GM23248 (cell line): ENCODE measurements around the gene ZNF584. TPM values are rescaled to one million over a fixed set of nuclear protein-coding genes. Genes with fewer than 3 reads are reported as not detected.

ENCODE experiments used
- DNase-seq: peaks from one replicate; pipeline ENCODE4 v3.0.0-alpha.2; 2015
- H2AFZ ChIP-seq: fragments of 200-600 bp; sonication (generic); 2 replicates; pipeline ENCODE4 v1.6.1; 2016; ENCODE audit warnings: antibody characterized with exemption
- H3F3A ChIP-seq: fragments of 200-600 bp; sonication (generic); 2 replicates; pipeline ENCODE4 v1.6.1; 2016; ENCODE audit warnings: mild to moderate bottlenecking, antibody characterized with exemption, mixed run types; ENCODE audit not compliant: insufficient read depth
- H3K27ac ChIP-seq: fragments of 200-600 bp; sonication (generic); 2 replicates; pipeline ENCODE4 v1.5.1; 2016; ENCODE audit warnings: mild to moderate bottlenecking
- H3K27me3 ChIP-seq: fragments of 200-600 bp; sonication (generic); replicated peaks from 2 replicates; pipeline ENCODE4 v1.6.1; 2016; ENCODE audit warnings: mild to moderate bottlenecking; ENCODE audit not compliant: insufficient read depth
- H3K36me3 ChIP-seq: fragments of 200-600 bp; sonication (generic); 2 replicates; pipeline ENCODE4 v1.6.1; 2016; ENCODE audit warnings: low read depth, mild to moderate bottlenecking
- H3K4me1 ChIP-seq: fragments of 200-600 bp; sonication (generic); 2 replicates; pipeline ENCODE4 v1.6.1; 2016; ENCODE audit warnings: mild to moderate bottlenecking; ENCODE audit not compliant: insufficient read depth
- H3K4me2 ChIP-seq: fragments of 200-600 bp; sonication (generic); one replicate; pipeline ENCODE4 v1.6.1; 2016; ENCODE audit warnings: mild to moderate bottlenecking; ENCODE audit not compliant: unreplicated experiment
- H3K4me3 ChIP-seq: fragments of 200-600 bp; sonication (generic); 2 replicates; pipeline ENCODE4 v1.5.1; 2016; ENCODE audit warnings: mild to moderate bottlenecking
- H3K79me2 ChIP-seq: fragments of 200-600 bp; sonication (generic); 2 replicates; pipeline ENCODE4 v1.6.1; 2016; ENCODE audit warnings: mild to moderate bottlenecking; ENCODE audit not compliant: insufficient read depth
- H3K9ac ChIP-seq: fragments of 200-600 bp; sonication (generic); 2 replicates; pipeline ENCODE4 v1.6.1; 2016; ENCODE audit warnings: mild to moderate bottlenecking
- H3K9me2 ChIP-seq: fragments of 200-600 bp; sonication (generic); 2 replicates; pipeline ENCODE4 v1.6.1; 2016; ENCODE audit warnings: mixed run types, mild to moderate bottlenecking, moderate library complexity; ENCODE audit not compliant: insufficient read depth
- H3K9me3 ChIP-seq: fragments of 200-600 bp; sonication (generic); one replicate; pipeline ENCODE4 v1.6.1; 2017; ENCODE audit warnings: low read depth
- H4K20me1 ChIP-seq: fragments of 200-600 bp; sonication (generic); 2 replicates; pipeline ENCODE4 v1.6.0; 2016; ENCODE audit not compliant: insufficient read depth
- EZH2 ChIP-seq: fragments of 200-600 bp; sonication (generic); IDR thresholded peaks from 2 replicates; pipeline ENCODE4 v1.6.1; 2018; ENCODE audit warnings: antibody characterized with exemption, mild to moderate bottlenecking; ENCODE audit not compliant: insufficient read depth, poor library complexity, severe bottlenecking
- EZH2phosphoT487 ChIP-seq: fragments of 200-600 bp; sonication (generic); IDR thresholded peaks from 2 replicates; pipeline ENCODE4 v1.6.1; 2018; ENCODE audit warnings: antibody characterized with exemption, moderate library complexity, mild to moderate bottlenecking, low read depth; ENCODE audit not compliant: insufficient read depth
- WGBS, 2 experiments: methylation state at CpG; one replicate each; pipeline ENCODE4 v1.1.6; 2015 to 2017; ENCODE audit warnings: low lambda C conversion rate in 2 of 2, low coverage in 1 of 2; ENCODE audit errors: missing lambda C conversion rate in 2 of 2; 5-methylcytosine and 5-hydroxymethylcytosine counted together
- in situ Hi-C: fragments of 300-500 bp; cut with MboI; formaldehyde crosslinking; loops from 2 replicates; pipeline ENCODE4 v1.15.0; 2020
- polyA plus RNA-seq: library from polyadenylated mRNA; unstranded; fragments of >200 nt; fragmentation: Nextera tagmentation; extraction: Ambion mirVana; gene quantifications from 2 replicates; pipeline ENCODE4 v1.2.1, GENCODE V29; 2016
- total RNA-seq: library from RNA; depleted of rRNA; stranded (reverse); fragments of >200 nt; shearing (Covaris generic); gene quantifications from 2 replicates; pipeline ENCODE4 v1.2.3, GENCODE V29; 2014

Gene ZNF584
- total and polyA plus RNA-seq, 2 experiments from 2014 or later, result 12.7 to 14.6 TPM

GRCh38 chr19:58397533-58398037 lies 10.9 kb upstream of the ZNF584 start:
- no peaks in the 10 kb centered on the region for H3K27me3 ChIP-seq
- no peak overlapping the region for H2AFZ ChIP-seq
- WGBS, 2 experiments, result 40 to 46% methylated on average over 7 of the region's 7 CpGs
- H3K4me2 ChIP-seq, result no peak overlapping the region
- no peak for TF ChIP-seq EZH2phosphoT487
- TF ChIP-seq EZH2, result no peak
- DNase-seq, result peak; percentile 25
- H3K79me2 ChIP-seq, result peaks cover 4% of the 10 kb centered on the region; the same call in 1 of the 2 replicates
- no peaks in the 10 kb centered on the region for H4K20me1 ChIP-seq
- no peak overlapping the region for H3K27ac ChIP-seq
- H3F3A ChIP-seq, result peaks cover 21% of the 10 kb centered on the region; the same call in 1 of the 2 replicates
- peaks cover 6% of the 10 kb centered on the region for H3K4me1 ChIP-seq
- no peaks in the 10 kb centered on the region for H3K9me2 ChIP-seq
- in situ Hi-C loops, result no loop called here
- H3K4me3 ChIP-seq, result no peak overlapping the region
- H3K36me3 ChIP-seq, result peaks cover 14% of the 10 kb centered on the region; the same call in 1 of the 2 replicates
- no peak overlapping the region for H3K9ac ChIP-seq
- no peaks in the 10 kb centered on the region for H3K9me3 ChIP-seq

GRCh38 chr19:58398087-58398486 lies 10.4 kb upstream of the ZNF584 start:
- Histone ChIP-seq H2AFZ (no peak overlapping the region), H3K4me3 (no peak overlapping the region), H3K9me3 (no peaks in the 10 kb centered on the region), H3K36me3 (peaks cover 9% of the 10 kb centered on the region; the same call in 1 of the 2 replicates), H3F3A (peaks cover 20% of the 10 kb centered on the region; the same call in 1 of the 2 replicates), H3K79me2 (no peaks in the 10 kb centered on the region), H3K27me3 (no peaks in the 10 kb centered on the region), H3K9ac (no peak overlapping the region), H3K4me2 (no peak overlapping the region), H4K20me1 (no peaks in the 10 kb centered on the region), H3K9me2 (no peaks in the 10 kb centered on the region), H3K4me1 (peaks cover 6% of the 10 kb centered on the region), H3K27ac (no peak overlapping the region)
- TF ChIP-seq EZH2 (no peak), EZH2phosphoT487 (no peak)
- 85 to 88% methylated on average over 4 of the region's 4 CpGs for WGBS, 2 experiments
- no peak for DNase-seq
- in situ Hi-C loops, result no loop called here

- H3K27me3 ChIP-seq, result no peaks in the 10 kb centered on the region
- H3K9me3 ChIP-seq, result no peaks in the 10 kb centered on the region
- no peak overlapping the region for H3K4me2 ChIP-seq
- DNase-seq, result no peak
- no peak for TF ChIP-seq EZH2phosphoT487
- TF ChIP-seq EZH2, result no peak
- no peaks in the 10 kb centered on the region for H3K9me2 ChIP-seq
- H3K4me3 ChIP-seq, result no peak overlapping the region
- H3K36me3 ChIP-seq, result peaks cover 6% of the 10 kb centered on the region; the same call in 1 of the 2 replicates
- H3K27ac ChIP-seq, result no peak overlapping the region
- H2AFZ ChIP-seq, result no peak overlapping the region
- peaks cover 18% of the 10 kb centered on the region; the same call in 1 of the 2 replicates for H3F3A ChIP-seq
- no peaks in the 10 kb centered on the region for H3K79me2 ChIP-seq
- H4K20me1 ChIP-seq, result no peaks in the 10 kb centered on the region
- H3K9ac ChIP-seq, result no peak overlapping the region
- peaks cover 6% of the 10 kb centered on the region for H3K4me1 ChIP-seq
- in situ Hi-C loops, result no loop called here
- WGBS, 2 experiments, result 93 to 97% methylated on average over 6 of the region's 6 CpGs
Measured at GRCh38 chr19:58398545-58398944, 9.9 kb upstream of the ZNF584 start.

GRCh38 chr19:58399903-58400302 lies 8.5 kb upstream of the ZNF584 start:
- DNase-seq, result no peak
- Histone ChIP-seq H3K4me2 (no peak overlapping the region), H3K79me2 (no peaks in the 10 kb centered on the region), H3K4me1 (peaks cover 6% of the 10 kb centered on the region), H2AFZ (no peak overlapping the region), H3F3A (0 out of 2 replicates have a peak, but pooled peaks cover 5% of the 10 kb centered on the region), H4K20me1 (no peaks in the 10 kb centered on the region), H3K9me2 (no peaks in the 10 kb centered on the region), H3K27ac (no peak overlapping the region), H3K36me3 (no peaks in the 10 kb centered on the region), H3K9me3 (no peaks in the 10 kb centered on the region), H3K4me3 (no peak overlapping the region), H3K9ac (no peak overlapping the region), H3K27me3 (no peaks in the 10 kb centered on the region)
- TF ChIP-seq EZH2, result no peak
- in situ Hi-C loops, result no loop called here
- WGBS, 2 experiments, result 97 to 100% methylated on average over 3 of the region's 3 CpGs
